SIG-M5 treated with dmso at 0.1 percent for 504 hours (cell line): ENCODE data around the gene ETHE1.

Source experiments
- DNase-seq: peaks from one replicate; lab custom pipeline; 2025; ENCODE audit not compliant: unreplicated experiment; lab: John Stamatoyannopoulos, UW

ETHE1 gene

GRCh38 chr19:43526884-43527859, at the start of gene ETHE1:
Gene ETHE1 (minus strand): TSS chr19:43527201. CDS start chr19:43527177, 24 bp downstream.
- DNase-seq, result peak; percentile 52

GRCh38 chr19:43575955-43576878, 49.2 kb upstream of the ETHE1 start:
- DNase-seq, result peak; percentile 24

GRCh38 chr19:43575156-43575950, 48.4 kb upstream of the ETHE1 start, which contains the start of the genes PINLYP and XRCC1:
Gene PINLYP (plus strand): TSS chr19:43575801. CDS start chr19:43577192, 1,391 bp downstream.
Gene XRCC1 (minus strand): TSS chr19:43575527. CDS start chr19:43575458, 69 bp downstream.
- peak; percentile 98 for DNase-seq

GRCh38 chr19:43574424-43575155, 47.6 kb upstream of the ETHE1 start:
- no peak for DNase-seq

GRCh38 chr19:43572171-43572588, 45.2 kb upstream of the ETHE1 start:
- no peak for DNase-seq

- DNase-seq, result no peak
Observed at GRCh38 chr19:43570174-43570791, 43.3 kb upstream of the ETHE1 start.

- DNase-seq, result no peak
Observed at GRCh38 chr19:43569657-43570056, 42.7 kb upstream of the ETHE1 start.

GRCh38 chr19:43564800-43565199, 37.8 kb upstream of the ETHE1 start:
- DNase-seq, result no peak

- no peak for DNase-seq
Observed at GRCh38 chr19:43563816-43564457, 36.9 kb upstream of the ETHE1 start.

GRCh38 chr19:43562698-43563241, 35.8 kb upstream of the ETHE1 start:
- DNase-seq, result peak; percentile 97

- DNase-seq, result no peak
Observed at GRCh38 chr19:43562226-43562697, 35.3 kb upstream of the ETHE1 start.

- no peak for DNase-seq
Observed at GRCh38 chr19:43561139-43561970, 34.4 kb upstream of the ETHE1 start.

GRCh38 chr19:43560687-43561086, 33.7 kb upstream of the ETHE1 start:
- no peak for DNase-seq

- DNase-seq, result peak; percentile 67
Observed at GRCh38 chr19:43555185-43555770, 28.3 kb upstream of the ETHE1 start.

- no peak for DNase-seq
Observed at GRCh38 chr19:43554317-43554895, 27.4 kb upstream of the ETHE1 start.

- DNase-seq, result no peak
Observed at GRCh38 chr19:43553656-43554055, 26.7 kb upstream of the ETHE1 start.

GRCh38 chr19:43552616-43553015, 25.6 kb upstream of the ETHE1 start:
- DNase-seq, result no peak
